CD14-positive monocyte (primary cell): ENCODE data around the gene ARL15. TPM values are rescaled to one million over a fixed set of nuclear protein-coding genes. Genes with fewer than 3 reads are reported as not detected.

ENCODE experiments used
- DNase-seq, 3 donors: peaks; one replicate each; pipeline ENCODE4 v3.0.0-alpha.2; 2011 to 2022
- H2AFZ ChIP-seq: 2 replicates; pipeline ENCODE4 v1.6.0; 2012; ENCODE audit warnings: mild to moderate bottlenecking, low read depth, low read length, inconsistent platforms; ENCODE audit not compliant: insufficient read depth, poor library complexity, severe bottlenecking
- H3K27ac ChIP-seq, 2 donors: 1 replicate in 1 of 2; 2 replicates in 1 of 2; pipeline ENCODE4 v1.5.1; 2012 to 2013; ENCODE audit warnings: low read length in 2 of 2, control low read depth in 1 of 2, inconsistent platforms in 1 of 2, low read depth in 1 of 2, mild to moderate bottlenecking in 1 of 2
- H3K27me3 ChIP-seq, 2 donors: one replicate each; pipeline versions ENCODE4 v1.6.0 to v1.6.1; 2011 to 2013; ENCODE audit warnings: low read length in 2 of 2; ENCODE audit not compliant: control insufficient read depth in 2 of 2, insufficient read depth in 2 of 2
- H3K36me3 ChIP-seq, 2 donors: replicated peaks in 1 of 2; 1 replicate in 1 of 2; 2 replicates in 1 of 2; pipeline versions ENCODE4 v1.5.1 to v1.6.1; 2012 to 2013; ENCODE audit warnings: low read length in 2 of 2, control low read depth in 1 of 2, inconsistent platforms in 1 of 2, mild to moderate bottlenecking in 1 of 2; ENCODE audit not compliant: insufficient read depth in 2 of 2, control insufficient read depth in 1 of 2
- H3K4me1 ChIP-seq, 2 donors: 1 replicate in 1 of 2; 2 replicates in 1 of 2; pipeline versions ENCODE4 v1.5.1 to v1.6.1; 2012 to 2013; ENCODE audit warnings: low read length in 2 of 2, control low read depth in 1 of 2, inconsistent platforms in 1 of 2, mild to moderate bottlenecking in 1 of 2, moderate library complexity in 1 of 2; ENCODE audit not compliant: insufficient read depth in 2 of 2, control insufficient read depth in 1 of 2
- H3K4me2 ChIP-seq: replicated peaks from 2 replicates; pipeline ENCODE3; 2012; ENCODE audit warnings: low read length, moderate library complexity, mild to moderate bottlenecking; ENCODE audit not compliant: poor library complexity, severe bottlenecking; ENCODE audit errors: extremely low read depth
- H3K4me3 ChIP-seq, 3 experiments: fragments of 200-600 bp in 1 of 3; sonication (generic) in 1 of 3; replicated peaks in 1 of 3; 1 replicate in 2 of 3; 2 replicates in 1 of 3; pipeline ENCODE4 v1.5.1; 2011 to 2013; ENCODE audit warnings: low read length in 3 of 3, mild to moderate bottlenecking in 3 of 3, control low read depth in 2 of 3, low read depth in 2 of 3, inconsistent platforms in 1 of 3, moderate library complexity in 1 of 3
- H3K79me2 ChIP-seq: 2 replicates; pipeline ENCODE4 v1.6.0; 2012; ENCODE audit warnings: mild to moderate bottlenecking, control low read depth, inconsistent platforms, low read length, moderate library complexity; ENCODE audit not compliant: insufficient read depth
- H3K9ac ChIP-seq: 2 replicates; pipeline ENCODE4 v1.6.0; 2017; ENCODE audit warnings: low read length, mild to moderate bottlenecking; ENCODE audit not compliant: insufficient read depth, poor library complexity, severe bottlenecking
- H3K9me3 ChIP-seq, 2 donors: replicated peaks in 1 of 2; 1 replicate in 1 of 2; 2 replicates in 1 of 2; pipeline versions ENCODE4 v1.5.1 to v1.6.1; 2012 to 2013; ENCODE audit warnings: low read length in 2 of 2, control low read depth in 1 of 2; ENCODE audit not compliant: control insufficient read depth in 1 of 2, insufficient read depth in 1 of 2
- H4K20me1 ChIP-seq: 2 replicates; pipeline ENCODE4 v1.6.0; 2012; ENCODE audit warnings: mild to moderate bottlenecking, low read length, control low read depth, moderate library complexity; ENCODE audit not compliant: insufficient read depth
- H3K27ac Mint-ChIP-seq, 7 donors: one replicate each; pipeline ENCODE4 v1.8.0; 2020; ENCODE audit warnings: mild to moderate bottlenecking in 7 of 7, mixed read lengths in 7 of 7, moderate library complexity in 6 of 7, inconsistent platforms in 2 of 7
- H3K27me3 Mint-ChIP-seq, 3 donors: one replicate each; pipeline ENCODE4 v1.8.0; 2021 to 2022; ENCODE audit warnings: low read depth in 3 of 3, mild to moderate bottlenecking in 3 of 3, mixed read lengths in 3 of 3, moderate library complexity in 3 of 3, inconsistent platforms in 1 of 3
- H3K36me3 Mint-ChIP-seq, 2 donors: one replicate each; pipeline ENCODE4 v1.8.0; 2020; ENCODE audit warnings: mixed read lengths in 2 of 2, inconsistent platforms in 1 of 2, mild to moderate bottlenecking in 1 of 2
- H3K4me1 Mint-ChIP-seq: one replicate; pipeline ENCODE4 v1.8.0; 2020; ENCODE audit warnings: mild to moderate bottlenecking, mixed read lengths
- H3K4me3 Mint-ChIP-seq, 2 donors: one replicate each; pipeline ENCODE4 v1.8.0; 2020; ENCODE audit warnings: mild to moderate bottlenecking in 2 of 2, mixed read lengths in 2 of 2, moderate library complexity in 1 of 2
- H3K9me3 Mint-ChIP-seq, 7 donors: one replicate each; pipeline ENCODE4 v1.8.0; 2020 to 2022; ENCODE audit warnings: mixed read lengths in 7 of 7, mild to moderate bottlenecking in 6 of 7, moderate library complexity in 6 of 7, inconsistent platforms in 2 of 7
- WGBS: methylation state at CpG from one replicate; pipeline ENCODE4 v1.1.5; 2013; ENCODE audit warnings: missing lambda C conversion rate; ENCODE audit not compliant: insufficient coverage; 5-methylcytosine and 5-hydroxymethylcytosine counted together
- intact Hi-C, 2 donors: fragments of 100-400 bp; cut with micrococcal nuclease; formaldehyde crosslinking; loops; one replicate each; pipeline versions ENCODE4 v1.15.0 to v1.15.1; 2023
- polyA plus RNA-seq, 3 donors: library from polyadenylated mRNA; depleted of rRNA in 1 of 3; unstranded in 2 of 3; stranded (reverse) in 1 of 3; fragments of 300-500 nt in 2 of 3; fragments of >200 nt in 1 of 3; fragmentation: Illumina TruSeq in 2 of 3; gene quantifications; 1 replicate in 2 of 3; 2 replicates in 1 of 3; pipeline ENCODE4 v1.2.3, GENCODE V29; 2012 to 2021
- TF ChIP-seq, protein P1 (sequence below): fragments of 200-600 bp; IDR thresholded peaks from one replicate; pipeline ENCODE4 v1.8.0; 2022; ENCODE audit warnings: antibody characterized with exemption, mild to moderate bottlenecking

Gene ARL15
- polyA plus RNA-seq, 3 donors = 10.5 to 27.6 (median 18.0) TPM

GRCh38 chr5:53946405-53947100 lies 363.8 kb downstream of the ARL15 start:
- 100% methylated on average over 1 of the region's 5 CpGs for WGBS
- H3K27ac Mint-ChIP-seq = no peak overlapping the region
- no peak for DNase-seq
- H3K36me3 ChIP-seq = no peaks in the 10 kb centered on the region
- H3K27ac ChIP-seq = no peak overlapping the region
- no peak overlapping the region for H3K4me3 ChIP-seq
- peaks cover 0 to 2% (median 0%) of the 10 kb centered on the region in 3 donors for H3K27me3 Mint-ChIP-seq
- peaks cover 15 to 25% of the 10 kb centered on the region in 2 donors for H3K36me3 Mint-ChIP-seq
- H3K4me2 ChIP-seq = no peak overlapping the region
- no peak overlapping the region for H3K9ac ChIP-seq
- H3K9me3 ChIP-seq = no peaks in the 10 kb centered on the region
- intact Hi-C loops = no loop called here
- no peaks in the 10 kb centered on the region for H3K27me3 ChIP-seq
- TF ChIP-seq, protein P1, sequence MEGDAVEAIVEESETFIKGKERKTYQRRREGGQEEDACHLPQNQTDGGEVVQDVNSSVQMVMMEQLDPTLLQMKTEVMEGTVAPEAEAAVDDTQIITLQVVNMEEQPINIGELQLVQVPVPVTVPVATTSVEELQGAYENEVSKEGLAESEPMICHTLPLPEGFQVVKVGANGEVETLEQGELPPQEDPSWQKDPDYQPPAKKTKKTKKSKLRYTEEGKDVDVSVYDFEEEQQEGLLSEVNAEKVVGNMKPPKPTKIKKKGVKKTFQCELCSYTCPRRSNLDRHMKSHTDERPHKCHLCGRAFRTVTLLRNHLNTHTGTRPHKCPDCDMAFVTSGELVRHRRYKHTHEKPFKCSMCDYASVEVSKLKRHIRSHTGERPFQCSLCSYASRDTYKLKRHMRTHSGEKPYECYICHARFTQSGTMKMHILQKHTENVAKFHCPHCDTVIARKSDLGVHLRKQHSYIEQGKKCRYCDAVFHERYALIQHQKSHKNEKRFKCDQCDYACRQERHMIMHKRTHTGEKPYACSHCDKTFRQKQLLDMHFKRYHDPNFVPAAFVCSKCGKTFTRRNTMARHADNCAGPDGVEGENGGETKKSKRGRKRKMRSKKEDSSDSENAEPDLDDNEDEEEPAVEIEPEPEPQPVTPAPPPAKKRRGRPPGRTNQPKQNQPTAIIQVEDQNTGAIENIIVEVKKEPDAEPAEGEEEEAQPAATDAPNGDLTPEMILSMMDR = no peak
- H3K4me3 Mint-ChIP-seq = no peak overlapping the region
- H4K20me1 ChIP-seq = no peaks in the 10 kb centered on the region
- peaks cover 32% of the 10 kb centered on the region for H3K4me1 Mint-ChIP-seq
- peaks cover 0 to 4% (median 0%) of the 10 kb centered on the region in 7 donors for H3K9me3 Mint-ChIP-seq
- H2AFZ ChIP-seq = no peak overlapping the region
- H3K79me2 ChIP-seq = no peaks in the 10 kb centered on the region
- H3K4me1 ChIP-seq = peaks cover 12 to 21% of the 10 kb centered on the region in 2 donors

GRCh38 chr5:53944981-53945380 lies 365.4 kb downstream of the ARL15 start:
- WGBS = 80% methylated on average over 3 of the region's 7 CpGs
- Histone ChIP-seq H3K79me2 (no peaks in the 10 kb centered on the region), H4K20me1 (no peaks in the 10 kb centered on the region), H3K4me2 (no peak overlapping the region), H2AFZ (no peak overlapping the region), H3K27ac (no peak overlapping the region), H3K36me3 (no peaks in the 10 kb centered on the region), H3K27me3 (no peaks in the 10 kb centered on the region), H3K9ac (no peak overlapping the region), H3K4me1 (peaks cover 17 to 30% of the 10 kb centered on the region in 2 donors), H3K4me3 (no peak overlapping the region), H3K9me3 (no peaks in the 10 kb centered on the region)
- DNase-seq = peak in 1 of 3 donors; percentile 33
- peaks cover 15 to 23% of the 10 kb centered on the region in 2 donors for H3K36me3 Mint-ChIP-seq
- peaks cover 0 to 2% (median 0%) of the 10 kb centered on the region in 3 donors for H3K27me3 Mint-ChIP-seq
- intact Hi-C loops = no loop called here
- H3K4me1 Mint-ChIP-seq = peaks cover 35% of the 10 kb centered on the region
- TF ChIP-seq, protein P1 = no peak
- H3K27ac Mint-ChIP-seq = peak overlapping the region in 1 of 7 donors; percentile 47
- no peak overlapping the region for H3K4me3 Mint-ChIP-seq
- peaks cover 0 to 4% (median 0%) of the 10 kb centered on the region in 7 donors for H3K9me3 Mint-ChIP-seq
